HEK293 (cell line): ENCODE results near the gene VAV3.

Experiments
- CTCF ChIA-PET: fragments of 350-600 bp; formaldehyde crosslinking; extraction: SDS; loops from one replicate; lab custom pipeline; 2021; ENCODE audit warnings: antibody characterized with exemption; lab: Yijun Ruan, JAX
- POLR2A ChIA-PET: fragments of 300-600 bp; formaldehyde crosslinking; extraction: SDS; loops from one replicate; lab custom pipeline; 2020; ENCODE audit warnings: antibody characterized with exemption, inconsistent platforms; lab: Yijun Ruan, JAX
- H3K27ac ChIP-seq: fragments of 200-500 bp; sonication (Bioruptor generic); 2 replicates; pipeline ENCODE4 v1.5.1; 2014; ENCODE audit warnings: low read depth, low read length, control low read depth, inconsistent platforms; ENCODE audit errors: extremely low read depth
- H3K36me3 ChIP-seq, 2 experiments: fragments of 200-500 bp in 1 of 2; sonication (Bioruptor generic) in 1 of 2; 1 replicate in 1 of 2; 2 replicates in 1 of 2; pipeline ENCODE4 v1.5.1; 2014 to 2017; ENCODE audit warnings: inconsistent platforms in 2 of 2, low read length in 2 of 2; ENCODE audit not compliant: control insufficient read depth in 2 of 2, insufficient read depth in 1 of 2
- H3K4me1 ChIP-seq: fragments of 200-500 bp; sonication (Bioruptor generic); 2 replicates; pipeline ENCODE4 v1.5.1; 2014; ENCODE audit warnings: mild to moderate bottlenecking, low read length, inconsistent platforms; ENCODE audit not compliant: control insufficient read depth, insufficient read depth
- H3K4me3 ChIP-seq: 2 replicates; pipeline ENCODE4 v1.5.1; 2011; ENCODE audit warnings: low read depth, mild to moderate bottlenecking, control low read depth, low read length, moderate library complexity
- H3K9me3 ChIP-seq: fragments of 200-500 bp; sonication (Bioruptor generic); 2 replicates; pipeline ENCODE4 v1.5.1; 2014; ENCODE audit warnings: low read depth, low read length, inconsistent platforms; ENCODE audit not compliant: control insufficient read depth, insufficient read depth
- FEZF1 ChIP-seq: fragments of 450-650 bp; formaldehyde crosslinking; IDR thresholded peaks from 2 replicates; pipeline ENCODE4 v1.5.1; 2016; ENCODE audit warnings: missing biosample characterization, missing genetic modification characterization
- GFI1B ChIP-seq: fragments of 450-650 bp; formaldehyde crosslinking; IDR thresholded peaks from 2 replicates; pipeline ENCODE4 v1.5.1; 2016; ENCODE audit warnings: missing biosample characterization, missing genetic modification characterization
- KLF9 ChIP-seq: fragments of 450-650 bp; formaldehyde crosslinking; IDR thresholded peaks from 2 replicates; pipeline ENCODE4 v1.5.1; 2016; ENCODE audit warnings: missing biosample characterization, missing genetic modification characterization, low read depth
- OSR2 ChIP-seq: fragments of 450-650 bp; formaldehyde crosslinking; IDR thresholded peaks from 2 replicates; pipeline ENCODE4 v1.5.1; 2016; ENCODE audit warnings: missing biosample characterization, missing genetic modification characterization
- OVOL3 ChIP-seq: fragments of 450-650 bp; formaldehyde crosslinking; IDR thresholded peaks from 2 replicates; pipeline ENCODE4 v1.5.1; 2016; ENCODE audit warnings: missing biosample characterization, missing genetic modification characterization
- SCRT1 ChIP-seq: fragments of 450-650 bp; formaldehyde crosslinking; IDR thresholded peaks from 2 replicates; pipeline ENCODE4 v1.5.1; 2016; ENCODE audit warnings: missing biosample characterization, missing genetic modification characterization, borderline replicate concordance
- SP7 ChIP-seq: fragments of 450-650 bp; formaldehyde crosslinking; IDR thresholded peaks from 2 replicates; pipeline ENCODE4 v1.5.1; 2016; ENCODE audit warnings: missing biosample characterization, missing genetic modification characterization
- ZFHX2 ChIP-seq: fragments of 450-650 bp; formaldehyde crosslinking; conservative IDR thresholded peaks from 2 replicates; pipeline ENCODE4 v1.5.1; 2016; ENCODE audit warnings: missing biosample characterization, missing genetic modification characterization
- ZIC2 ChIP-seq: fragments of 450-650 bp; formaldehyde crosslinking; IDR thresholded peaks from 2 replicates; pipeline ENCODE4 v1.5.1; 2016; ENCODE audit warnings: missing biosample characterization, missing genetic modification characterization
- ZNF10 ChIP-seq: fragments of 450-650 bp; formaldehyde crosslinking; IDR thresholded peaks from 2 replicates; pipeline ENCODE4 v1.5.1; 2017; ENCODE audit warnings: missing biosample characterization, missing genetic modification characterization
- ZNF19 ChIP-seq: fragments of 450-650 bp; formaldehyde crosslinking; IDR thresholded peaks from 2 replicates; pipeline ENCODE4; 2016; ENCODE audit warnings: missing biosample characterization, missing genetic modification characterization, low read depth
- ZNF335 ChIP-seq: fragments of 450-650 bp; formaldehyde crosslinking; conservative IDR thresholded peaks from 2 replicates; pipeline ENCODE4 v1.5.1; 2016; ENCODE audit warnings: missing biosample characterization, missing genetic modification characterization
- ZNF404 ChIP-seq: fragments of 450-650 bp; formaldehyde crosslinking; IDR thresholded peaks from 2 replicates; pipeline ENCODE4 v1.5.1; 2017; ENCODE audit warnings: missing biosample characterization, missing genetic modification characterization
- ZNF426 ChIP-seq: fragments of 450-650 bp; formaldehyde crosslinking; IDR thresholded peaks from 2 replicates; pipeline ENCODE4 v1.5.1; 2017; ENCODE audit warnings: missing biosample characterization, missing genetic modification characterization, mild to moderate bottlenecking, inconsistent platforms, moderate library complexity
- ZNF623 ChIP-seq: fragments of 450-650 bp; formaldehyde crosslinking; IDR thresholded peaks from 2 replicates; pipeline ENCODE4 v1.5.1; 2016; ENCODE audit warnings: missing biosample characterization, missing genetic modification characterization
- ZNF660 ChIP-seq: fragments of 450-650 bp; IDR thresholded peaks from 2 replicates; pipeline ENCODE4 v1.5.1; 2018; ENCODE audit warnings: missing biosample characterization, mild to moderate bottlenecking, missing genetic modification characterization
- ZNF76 ChIP-seq: fragments of 450-650 bp; formaldehyde crosslinking; IDR thresholded peaks from 2 replicates; pipeline ENCODE4; 2016; ENCODE audit warnings: low read depth, missing biosample characterization, missing genetic modification characterization, borderline replicate concordance
- ZNF830 ChIP-seq: fragments of 450-650 bp; IDR thresholded peaks from 2 replicates; pipeline ENCODE4 v1.5.0; 2018; ENCODE audit warnings: missing biosample characterization, missing genetic modification characterization, low read depth, mild to moderate bottlenecking, moderate library complexity
- ZNF843 ChIP-seq: fragments of 450-650 bp; formaldehyde crosslinking; IDR thresholded peaks from 2 replicates; pipeline ENCODE4 v1.5.1; 2016; ENCODE audit warnings: missing biosample characterization, missing genetic modification characterization
- ZXDB ChIP-seq: fragments of 450-650 bp; formaldehyde crosslinking; IDR thresholded peaks from 2 replicates; pipeline ENCODE4 v1.5.1; 2016; ENCODE audit warnings: missing biosample characterization, missing genetic modification characterization
- TF ChIP-seq, protein P1 (sequence below): fragments of 450-650 bp; IDR thresholded peaks from 2 replicates; pipeline ENCODE4 v1.5.1; 2018; ENCODE audit warnings: missing biosample characterization, mild to moderate bottlenecking, missing genetic modification characterization
- TF ChIP-seq, protein P2 (sequence below): fragments of 450-650 bp; formaldehyde crosslinking; IDR thresholded peaks from 2 replicates; pipeline ENCODE4 v1.5.1; 2017; ENCODE audit warnings: missing biosample characterization, missing genetic modification characterization
- TF ChIP-seq, protein P3 (sequence below): fragments of 450-650 bp; formaldehyde crosslinking; IDR thresholded peaks from 2 replicates; pipeline ENCODE4 v1.5.1; 2016; ENCODE audit warnings: missing biosample characterization, missing genetic modification characterization
- TF ChIP-seq, protein P4 (sequence below): fragments of 450-650 bp; formaldehyde crosslinking; IDR thresholded peaks from 2 replicates; pipeline ENCODE4 v1.5.1; 2016; ENCODE audit warnings: missing biosample characterization, missing genetic modification characterization
- TF ChIP-seq, protein P5 (sequence below): fragments of 450-650 bp; formaldehyde crosslinking; IDR thresholded peaks from 2 replicates; pipeline ENCODE4 v1.5.1; 2016; ENCODE audit warnings: missing biosample characterization, missing genetic modification characterization
- TF ChIP-seq, protein P6 (sequence below): fragments of 450-650 bp; formaldehyde crosslinking; IDR thresholded peaks from 2 replicates; pipeline ENCODE4 v1.5.1; 2017; ENCODE audit warnings: missing biosample characterization, missing genetic modification characterization
- TF ChIP-seq, protein P7 (sequence below): fragments of 450-650 bp; formaldehyde crosslinking; IDR thresholded peaks from 2 replicates; pipeline ENCODE4 v1.5.1; 2016; ENCODE audit warnings: missing biosample characterization, missing genetic modification characterization

The VAV3 gene

DNA sequence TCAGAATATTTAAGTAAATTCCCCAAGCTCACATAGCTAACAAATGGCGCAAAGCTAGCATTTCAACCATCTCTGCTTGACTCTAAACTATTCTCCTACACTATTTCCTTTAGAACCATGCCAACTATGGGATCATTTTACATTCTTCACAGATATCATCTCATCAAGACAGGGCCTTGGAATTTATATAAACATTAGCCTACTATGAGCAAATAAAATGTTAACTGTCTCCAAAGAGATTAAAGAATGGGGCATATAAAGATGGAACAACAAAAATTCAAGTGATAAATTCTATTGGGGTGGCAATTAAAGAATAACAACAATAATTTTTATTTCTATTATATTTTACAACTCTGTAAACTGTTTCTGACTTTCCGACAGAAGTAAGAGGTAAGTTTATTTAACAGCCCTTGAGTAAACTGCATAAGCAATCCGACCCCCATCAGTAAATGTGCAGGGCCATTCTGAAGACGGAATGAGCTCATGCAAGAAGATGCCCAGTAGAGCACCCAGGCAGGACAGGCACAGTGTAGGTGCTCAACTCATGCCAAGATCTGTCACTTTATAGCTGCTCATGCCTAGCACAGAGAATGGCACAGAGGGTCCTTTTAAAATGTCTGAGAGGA, 261.9 kb downstream of the VAV3 start:
- H3K36me3 ChIP-seq, result no peaks in the 10 kb centered on the region
- POLR2A ChIA-PET, result no interaction called here
- H3K4me1 ChIP-seq, result no peaks in the 10 kb centered on the region
- no peak overlapping the region for H3K27ac ChIP-seq
- CTCF ChIA-PET, result interaction anchor here (0.6 to 1.6 kb wide), 2 partner anchors 9 to 10 kb away, joined by 4 to 7 read pairs; no protein-coding TSS in a partner anchor
- no peaks in the 10 kb centered on the region for H3K9me3 ChIP-seq
- H3K4me3 ChIP-seq, result no peak overlapping the region
- TF ChIP-seq ZNF623 (tag by site-specific recombination) (no peak), ZXDB (tag by site-specific recombination) (peak; percentile 62; the same call in 1 of the 2 replicates), ZNF404 (tag by site-specific recombination) (no peak), ZNF335 (tag by site-specific recombination) (peak; percentile 25; the same call in 1 of the 2 replicates), ZNF19 (no peak), SP7 (tag by site-specific recombination) (no peak), ZNF10 (tag by site-specific recombination) (0 out of 2 replicates have a peak, but pooled peaks have one; percentile 26), GFI1B (tag by site-specific recombination) (no peak), ZNF843 (tag by site-specific recombination) (peak; percentile 85), ZNF76 (tag by site-specific recombination) (no peak), ZNF426 (tag by site-specific recombination) (no peak), FEZF1 (tag by site-specific recombination) (peak; percentile 79), ZIC2 (no peak), OVOL3 (tag by site-specific recombination) (peak; percentile 76; the same call in 1 of the 2 replicates), ZNF830 (tag by site-specific recombination) (no peak), ZFHX2 (tag by site-specific recombination) (no peak), KLF9 (tag by site-specific recombination) (no peak), OSR2 (peak; percentile 9; the same call in 1 of the 2 replicates), SCRT1 (peak; percentile 46; the same call in 1 of the 2 replicates), ZNF660 (tag by site-specific recombination) (no peak)
- TF ChIP-seq, protein P1, sequence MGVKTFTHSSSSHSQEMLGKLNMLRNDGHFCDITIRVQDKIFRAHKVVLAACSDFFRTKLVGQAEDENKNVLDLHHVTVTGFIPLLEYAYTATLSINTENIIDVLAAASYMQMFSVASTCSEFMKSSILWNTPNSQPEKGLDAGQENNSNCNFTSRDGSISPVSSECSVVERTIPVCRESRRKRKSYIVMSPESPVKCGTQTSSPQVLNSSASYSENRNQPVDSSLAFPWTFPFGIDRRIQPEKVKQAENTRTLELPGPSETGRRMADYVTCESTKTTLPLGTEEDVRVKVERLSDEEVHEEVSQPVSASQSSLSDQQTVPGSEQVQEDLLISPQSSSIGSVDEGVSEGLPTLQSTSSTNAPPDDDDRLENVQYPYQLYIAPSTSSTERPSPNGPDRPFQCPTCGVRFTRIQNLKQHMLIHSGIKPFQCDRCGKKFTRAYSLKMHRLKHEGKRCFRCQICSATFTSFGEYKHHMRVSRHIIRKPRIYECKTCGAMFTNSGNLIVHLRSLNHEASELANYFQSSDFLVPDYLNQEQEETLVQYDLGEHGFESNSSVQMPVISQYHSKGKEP (tag by site-specific recombination), result 0 out of 2 replicates have a peak, but pooled peaks have one; percentile 4
- TF ChIP-seq, protein P2, sequence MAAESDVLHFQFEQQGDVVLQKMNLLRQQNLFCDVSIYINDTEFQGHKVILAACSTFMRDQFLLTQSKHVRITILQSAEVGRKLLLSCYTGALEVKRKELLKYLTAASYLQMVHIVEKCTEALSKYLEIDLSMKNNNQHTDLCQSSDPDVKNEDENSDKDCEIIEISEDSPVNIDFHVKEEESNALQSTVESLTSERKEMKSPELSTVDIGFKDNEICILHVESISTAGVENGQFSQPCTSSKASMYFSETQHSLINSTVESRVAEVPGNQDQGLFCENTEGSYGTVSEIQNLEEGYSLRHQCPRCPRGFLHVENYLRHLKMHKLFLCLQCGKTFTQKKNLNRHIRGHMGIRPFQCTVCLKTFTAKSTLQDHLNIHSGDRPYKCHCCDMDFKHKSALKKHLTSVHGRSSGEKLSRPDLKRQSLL (tag by site-specific recombination), result no peak
- TF ChIP-seq, protein P3, sequence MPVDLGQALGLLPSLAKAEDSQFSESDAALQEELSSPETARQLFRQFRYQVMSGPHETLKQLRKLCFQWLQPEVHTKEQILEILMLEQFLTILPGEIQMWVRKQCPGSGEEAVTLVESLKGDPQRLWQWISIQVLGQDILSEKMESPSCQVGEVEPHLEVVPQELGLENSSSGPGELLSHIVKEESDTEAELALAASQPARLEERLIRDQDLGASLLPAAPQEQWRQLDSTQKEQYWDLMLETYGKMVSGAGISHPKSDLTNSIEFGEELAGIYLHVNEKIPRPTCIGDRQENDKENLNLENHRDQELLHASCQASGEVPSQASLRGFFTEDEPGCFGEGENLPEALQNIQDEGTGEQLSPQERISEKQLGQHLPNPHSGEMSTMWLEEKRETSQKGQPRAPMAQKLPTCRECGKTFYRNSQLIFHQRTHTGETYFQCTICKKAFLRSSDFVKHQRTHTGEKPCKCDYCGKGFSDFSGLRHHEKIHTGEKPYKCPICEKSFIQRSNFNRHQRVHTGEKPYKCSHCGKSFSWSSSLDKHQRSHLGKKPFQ (tag by site-specific recombination), result 0 out of 2 replicates have a peak, but pooled peaks have one; percentile 13
- TF ChIP-seq, protein P4, sequence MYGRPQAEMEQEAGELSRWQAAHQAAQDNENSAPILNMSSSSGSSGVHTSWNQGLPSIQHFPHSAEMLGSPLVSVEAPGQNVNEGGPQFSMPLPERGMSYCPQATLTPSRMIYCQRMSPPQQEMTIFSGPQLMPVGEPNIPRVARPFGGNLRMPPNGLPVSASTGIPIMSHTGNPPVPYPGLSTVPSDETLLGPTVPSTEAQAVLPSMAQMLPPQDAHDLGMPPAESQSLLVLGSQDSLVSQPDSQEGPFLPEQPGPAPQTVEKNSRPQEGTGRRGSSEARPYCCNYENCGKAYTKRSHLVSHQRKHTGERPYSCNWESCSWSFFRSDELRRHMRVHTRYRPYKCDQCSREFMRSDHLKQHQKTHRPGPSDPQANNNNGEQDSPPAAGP, result no peak
- TF ChIP-seq, protein P5, sequence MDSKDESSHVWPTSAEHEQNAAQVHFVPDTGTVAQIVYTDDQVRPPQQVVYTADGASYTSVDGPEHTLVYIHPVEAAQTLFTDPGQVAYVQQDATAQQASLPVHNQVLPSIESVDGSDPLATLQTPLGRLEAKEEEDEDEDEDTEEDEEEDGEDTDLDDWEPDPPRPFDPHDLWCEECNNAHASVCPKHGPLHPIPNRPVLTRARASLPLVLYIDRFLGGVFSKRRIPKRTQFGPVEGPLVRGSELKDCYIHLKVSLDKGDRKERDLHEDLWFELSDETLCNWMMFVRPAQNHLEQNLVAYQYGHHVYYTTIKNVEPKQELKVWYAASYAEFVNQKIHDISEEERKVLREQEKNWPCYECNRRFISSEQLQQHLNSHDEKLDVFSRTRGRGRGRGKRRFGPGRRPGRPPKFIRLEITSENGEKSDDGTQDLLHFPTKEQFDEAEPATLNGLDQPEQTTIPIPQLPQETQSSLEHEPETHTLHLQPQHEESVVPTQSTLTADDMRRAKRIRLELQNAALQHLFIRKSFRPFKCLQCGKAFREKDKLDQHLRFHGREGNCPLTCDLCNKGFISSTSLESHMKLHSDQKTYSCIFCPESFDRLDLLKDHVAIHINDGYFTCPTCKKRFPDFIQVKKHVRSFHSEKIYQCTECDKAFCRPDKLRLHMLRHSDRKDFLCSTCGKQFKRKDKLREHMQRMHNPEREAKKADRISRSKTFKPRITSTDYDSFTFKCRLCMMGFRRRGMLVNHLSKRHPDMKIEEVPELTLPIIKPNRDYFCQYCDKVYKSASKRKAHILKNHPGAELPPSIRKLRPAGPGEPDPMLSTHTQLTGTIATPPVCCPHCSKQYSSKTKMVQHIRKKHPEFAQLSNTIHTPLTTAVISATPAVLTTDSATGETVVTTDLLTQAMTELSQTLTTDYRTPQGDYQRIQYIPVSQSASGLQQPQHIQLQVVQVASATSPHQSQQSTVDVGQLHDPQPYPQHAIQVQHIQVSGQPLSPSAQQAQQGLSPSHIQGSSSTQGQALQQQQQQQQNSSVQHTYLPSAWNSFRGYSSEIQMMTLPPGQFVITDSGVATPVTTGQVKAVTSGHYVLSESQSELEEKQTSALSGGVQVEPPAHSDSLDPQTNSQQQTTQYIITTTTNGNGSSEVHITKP (tag by site-specific recombination), result peak; percentile 83
- TF ChIP-seq, protein P6, sequence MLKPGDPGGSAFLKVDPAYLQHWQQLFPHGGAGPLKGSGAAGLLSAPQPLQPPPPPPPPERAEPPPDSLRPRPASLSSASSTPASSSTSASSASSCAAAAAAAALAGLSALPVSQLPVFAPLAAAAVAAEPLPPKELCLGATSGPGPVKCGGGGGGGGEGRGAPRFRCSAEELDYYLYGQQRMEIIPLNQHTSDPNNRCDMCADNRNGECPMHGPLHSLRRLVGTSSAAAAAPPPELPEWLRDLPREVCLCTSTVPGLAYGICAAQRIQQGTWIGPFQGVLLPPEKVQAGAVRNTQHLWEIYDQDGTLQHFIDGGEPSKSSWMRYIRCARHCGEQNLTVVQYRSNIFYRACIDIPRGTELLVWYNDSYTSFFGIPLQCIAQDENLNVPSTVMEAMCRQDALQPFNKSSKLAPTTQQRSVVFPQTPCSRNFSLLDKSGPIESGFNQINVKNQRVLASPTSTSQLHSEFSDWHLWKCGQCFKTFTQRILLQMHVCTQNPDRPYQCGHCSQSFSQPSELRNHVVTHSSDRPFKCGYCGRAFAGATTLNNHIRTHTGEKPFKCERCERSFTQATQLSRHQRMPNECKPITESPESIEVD (tag by site-specific recombination), result peak; percentile 51
- TF ChIP-seq, protein P7, sequence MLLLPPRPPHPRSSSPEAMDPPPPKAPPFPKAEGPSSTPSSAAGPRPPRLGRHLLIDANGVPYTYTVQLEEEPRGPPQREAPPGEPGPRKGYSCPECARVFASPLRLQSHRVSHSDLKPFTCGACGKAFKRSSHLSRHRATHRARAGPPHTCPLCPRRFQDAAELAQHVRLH (tag by site-specific recombination), result 0 out of 2 replicates have a peak, but pooled peaks have one; percentile 19
